ENCODE data around the gene CTAGE1. TPM values are rescaled to one million over a fixed set of nuclear protein-coding genes. Genes with fewer than 3 reads are reported as not detected.

Gene CTAGE1
- total and polyA plus RNA-seq, 10 of the 15 experiments (the other 5 are each of a cell fraction or from before 2014, with no cell fraction given) = 0.01 TPM; not detected in 9

- TF ChIP-seq, protein P1, sequence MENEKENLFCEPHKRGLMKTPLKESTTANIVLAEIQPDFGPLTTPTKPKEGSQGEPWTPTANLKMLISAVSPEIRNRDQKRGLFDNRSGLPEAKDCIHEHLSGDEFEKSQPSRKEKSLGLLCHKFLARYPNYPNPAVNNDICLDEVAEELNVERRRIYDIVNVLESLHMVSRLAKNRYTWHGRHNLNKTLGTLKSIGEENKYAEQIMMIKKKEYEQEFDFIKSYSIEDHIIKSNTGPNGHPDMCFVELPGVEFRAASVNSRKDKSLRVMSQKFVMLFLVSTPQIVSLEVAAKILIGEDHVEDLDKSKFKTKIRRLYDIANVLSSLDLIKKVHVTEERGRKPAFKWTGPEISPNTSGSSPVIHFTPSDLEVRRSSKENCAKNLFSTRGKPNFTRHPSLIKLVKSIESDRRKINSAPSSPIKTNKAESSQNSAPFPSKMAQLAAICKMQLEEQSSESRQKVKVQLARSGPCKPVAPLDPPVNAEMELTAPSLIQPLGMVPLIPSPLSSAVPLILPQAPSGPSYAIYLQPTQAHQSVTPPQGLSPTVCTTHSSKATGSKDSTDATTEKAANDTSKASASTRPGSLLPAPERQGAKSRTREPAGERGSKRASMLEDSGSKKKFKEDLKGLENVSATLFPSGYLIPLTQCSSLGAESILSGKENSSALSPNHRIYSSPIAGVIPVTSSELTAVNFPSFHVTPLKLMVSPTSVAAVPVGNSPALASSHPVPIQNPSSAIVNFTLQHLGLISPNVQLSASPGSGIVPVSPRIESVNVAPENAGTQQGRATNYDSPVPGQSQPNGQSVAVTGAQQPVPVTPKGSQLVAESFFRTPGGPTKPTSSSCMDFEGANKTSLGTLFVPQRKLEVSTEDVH (IDR thresholded peaks at IDR 0.05; ENCODE audit: low read depth, partially characterized antibody) = no peak
- TF ChIP-seq JUND (IDR thresholded peaks at IDR 0.05; ENCODE audit: low read depth, low read length) (no peak), SUPT20H (IDR thresholded peaks at IDR 0.05; ENCODE audit: borderline replicate concordance, control insufficient read depth, low read depth, low read length) (no peak)
Observed at GRCh38 chr18:22453315-22453714, 35.6 kb upstream of the CTAGE1 start (continued).

DNA sequence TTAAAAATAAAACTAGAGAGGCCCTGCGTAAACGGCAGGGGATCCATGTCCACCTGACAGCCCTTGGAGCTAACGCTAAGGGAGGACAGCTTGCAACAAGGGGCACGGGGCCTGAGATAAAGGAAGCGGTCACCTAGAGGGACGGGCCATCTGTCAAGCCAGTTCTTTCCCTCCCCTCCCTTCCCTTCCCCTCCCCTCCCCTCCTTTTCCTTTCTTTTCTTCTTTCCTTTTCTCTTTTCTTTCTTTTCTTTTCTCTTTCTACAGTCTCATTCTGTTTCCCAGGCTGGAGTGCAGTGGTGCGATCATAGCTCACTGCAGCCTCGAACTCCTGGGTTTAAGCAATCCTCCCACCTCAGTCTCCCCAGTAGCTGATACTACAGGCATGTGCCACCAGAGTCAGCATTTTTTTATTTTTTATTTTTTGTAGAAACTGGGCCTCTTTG, 34.5 kb upstream of the CTAGE1 start:
- ChIA-PET SMC1A (ENCODE audit: uncharacterized antibody, unreplicated experiment) (interaction anchor here (1.4 kb wide), 1 partner anchor 10 kb away, joined by 3 read pairs; no protein-coding TSS in a partner anchor), CTCF (no interaction called here), POLR2A (no interaction called here), RAD21 (ENCODE audit: unreplicated experiment) (no interaction called here)
- Histone ChIP-seq H4K20me1 (ENCODE audit: control insufficient read depth, insufficient read depth) (no peaks in the 10 kb centered on the region), H3K4me3 (no peak overlapping the region), H2AFZ (ENCODE audit: control insufficient read depth, low read depth, low read length) (no peak overlapping the region), H3K36me3 (ENCODE audit: control insufficient read depth in 2 of 2, insufficient read depth in 2 of 2, low read length in 1 of 2) (no peaks in the 10 kb centered on the region), H3K9me3 (replicated peaks; ENCODE audit: control insufficient read depth, insufficient read depth, low read length) (no peaks in the 10 kb centered on the region), H3K4me1 (ENCODE audit: control insufficient read depth, insufficient read depth, low read length) (no peaks in the 10 kb centered on the region), H3K27ac (ENCODE audit: control insufficient read depth, insufficient read depth) (no peak overlapping the region), H3K27me3 (replicated peaks in 1 of 2; ENCODE audit: control insufficient read depth in 2 of 2, insufficient read depth in 2 of 2, low read length in 1 of 2) (no peaks in the 10 kb centered on the region), H3K9ac (ENCODE audit: control insufficient read depth, insufficient read depth, low read length) (no peak overlapping the region), H3K4me2 (ENCODE audit: control insufficient read depth, insufficient read depth) (no peak overlapping the region), H3K79me2 (ENCODE audit: control insufficient read depth, insufficient read depth, low read length) (no peaks in the 10 kb centered on the region)
- ATAC-seq (no peak), FAIRE-seq (no peak), DNase-seq (ENCODE audit: low read depth, low spot score) (no peak)
- in situ Hi-C loops (cut with MboI) = no loop called here
- 54% methylated on average over 8 of the region's 8 CpGs for WGBS (ENCODE audit: insufficient coverage, insufficient replicate concordance, low lambda C conversion rate, missing lambda C conversion rate)
- BruUV-seq (replicated peaks) = no TSS peak
- intact Hi-C loops (cut with micrococcal nuclease; ENCODE audit: unreplicated experiment) = loop anchor here (10.0 kb wide), 1 partner anchor 57 kb away; no protein-coding TSS in a partner anchor
- TF ChIP-seq CHD1 (IDR thresholded peaks at IDR 0.05; ENCODE audit: low read depth, low read length) (no peak), HSF1 (IDR thresholded peaks at IDR 0.05; ENCODE audit: low read depth, low read length) (no peak), SMARCA5 (IDR thresholded peaks at IDR 0.05) (no peak), NR2C1 (IDR thresholded peaks at IDR 0.05) (no peak), ZNF207 (IDR thresholded peaks at IDR 0.05; ENCODE audit: borderline replicate concordance) (no peak), SKIL (IDR thresholded peaks at IDR 0.05; ENCODE audit: low read depth, poor library complexity, severe bottlenecking) (no peak), CTCF (IDR thresholded peaks at IDR 0.05 in 2 of 3, conservative IDR thresholded peaks at IDR 0.05 in 1 of 3; ENCODE audit: control insufficient read depth in 2 of 3, extremely low read depth in 1 of 3, insufficient read depth in 1 of 3, low read depth in 3 of 3, low read length in 3 of 3) (no peak), NFYB (IDR thresholded peaks at IDR 0.05; ENCODE audit: insufficient read depth, low read depth, low read length) (no peak)
- TF ChIP-seq, protein P2, sequence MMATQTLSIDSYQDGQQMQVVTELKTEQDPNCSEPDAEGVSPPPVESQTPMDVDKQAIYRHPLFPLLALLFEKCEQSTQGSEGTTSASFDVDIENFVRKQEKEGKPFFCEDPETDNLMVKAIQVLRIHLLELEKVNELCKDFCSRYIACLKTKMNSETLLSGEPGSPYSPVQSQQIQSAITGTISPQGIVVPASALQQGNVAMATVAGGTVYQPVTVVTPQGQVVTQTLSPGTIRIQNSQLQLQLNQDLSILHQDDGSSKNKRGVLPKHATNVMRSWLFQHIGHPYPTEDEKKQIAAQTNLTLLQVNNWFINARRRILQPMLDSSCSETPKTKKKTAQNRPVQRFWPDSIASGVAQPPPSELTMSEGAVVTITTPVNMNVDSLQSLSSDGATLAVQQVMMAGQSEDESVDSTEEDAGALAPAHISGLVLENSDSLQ (IDR thresholded peaks at IDR 0.05) = no peak

All from GM12878 (cell line).